Gastrocnemius medialis (tissue), 4 donors: Measurements from ENCODE around the gene SLC35E2B. TPM values are rescaled to one million over a fixed set of nuclear protein-coding genes. Genes with fewer than 3 reads are reported as not detected.
A peak's percentile ranks its signal among the peaks of the same experiment; 100 is the strongest.
"Not testable (repeated sequence)": the region's sequence is repeated elsewhere in the genome, so short reads cannot be mapped to it uniquely, and the experiment has no call there.

Source experiments
- ATAC-seq, 2 donors: fragments of 150-250 bp; one replicate each; pipeline ENCODE4 v1.9.1; 2016
- DNase-seq, 2 donors: peaks; one replicate each; pipeline ENCODE4 v3.0.0-alpha.2; 2019
- H3K27ac ChIP-seq, 4 donors: fragments of 200-600 bp; sonication (generic); 1 replicate in 1 of 4; 2 replicates in 3 of 4; pipeline ENCODE4 v1.5.1; 2016 to 2018; ENCODE audit warnings: mild to moderate bottlenecking in 2 of 4, moderate library complexity in 1 of 4
- H3K27me3 ChIP-seq, 3 donors: fragments of 200-600 bp; sonication (generic) in 2 of 3; 1 replicate in 1 of 3; 2 replicates in 2 of 3; pipeline versions ENCODE4 v1.5.1 to v1.6.0; 2016 to 2019; ENCODE audit warnings: mild to moderate bottlenecking in 1 of 3, moderate library complexity in 1 of 3
- H3K36me3 ChIP-seq, 2 donors: fragments of 200-600 bp; sonication (generic) in 1 of 2; one replicate each; pipeline ENCODE4 v1.5.1; 2017 to 2018
- H3K4me1 ChIP-seq, 2 donors: fragments of 200-600 bp; sonication (generic) in 1 of 2; one replicate each; pipeline ENCODE4 v1.5.1; 2016 to 2017; ENCODE audit warnings: mild to moderate bottlenecking in 2 of 2
- H3K4me3 ChIP-seq, 4 donors: fragments of 200-600 bp; sonication (generic) in 3 of 4; 1 replicate in 1 of 4; 2 replicates in 3 of 4; pipeline ENCODE4 v1.5.1; 2016 to 2019; ENCODE audit warnings: mild to moderate bottlenecking in 2 of 4
- H3K9me3 ChIP-seq, 3 donors: fragments of 200-600 bp; sonication (generic) in 2 of 3; 1 replicate in 1 of 3; 2 replicates in 2 of 3; pipeline ENCODE4 v1.5.1; 2016 to 2019
- POLR2A ChIP-seq, 2 donors: fragments of 450-650 bp; IDR thresholded peaks; one replicate each; pipeline ENCODE4 v1.6.1; 2017; ENCODE audit warnings: antibody characterized with exemption in 2 of 2, mild to moderate bottlenecking in 2 of 2, moderate library complexity in 2 of 2
- in situ Hi-C, 4 donors: fragments of 200-750 bp; cut with MboI; loops; one replicate each; pipeline versions ENCODE4 v1.15.0 to v1.8.0; 2017; ENCODE audit warnings: low sequenced_read_pairs in 4 of 4
- intact Hi-C: fragments of 100-400 bp; cut with DNase I; formaldehyde crosslinking; loops from one replicate; pipeline ENCODE4 v1.15.1; 2023; ENCODE audit warnings: low total_unique reads
- total RNA-seq, 4 donors: library from RNA; depleted of rRNA; stranded (reverse); fragments of >200 nt; gene quantifications; one replicate each; pipeline versions ENCODE4 v1.1.0 to v1.2.3, GENCODE V29; 2016
- TF ChIP-seq, protein P1 (sequence below), 5 experiments: fragments of 450-650 bp in 3 of 5; fragments of 200-600 bp in 2 of 5; sonication (generic) in 2 of 5; IDR thresholded peaks in 4 of 5; conservative IDR thresholded peaks in 1 of 5; 1 replicate in 4 of 5; 2 replicates in 1 of 5; pipeline ENCODE4 v1.5.1; 2016 to 2019; ENCODE audit warnings: antibody characterized with exemption in 5 of 5, mild to moderate bottlenecking in 3 of 5, moderate library complexity in 3 of 5

The SLC35E2B gene
- total RNA-seq, 4 donors from 2014 or later: 13.5 to 21.8 (median 15.2) TPM

DNA sequence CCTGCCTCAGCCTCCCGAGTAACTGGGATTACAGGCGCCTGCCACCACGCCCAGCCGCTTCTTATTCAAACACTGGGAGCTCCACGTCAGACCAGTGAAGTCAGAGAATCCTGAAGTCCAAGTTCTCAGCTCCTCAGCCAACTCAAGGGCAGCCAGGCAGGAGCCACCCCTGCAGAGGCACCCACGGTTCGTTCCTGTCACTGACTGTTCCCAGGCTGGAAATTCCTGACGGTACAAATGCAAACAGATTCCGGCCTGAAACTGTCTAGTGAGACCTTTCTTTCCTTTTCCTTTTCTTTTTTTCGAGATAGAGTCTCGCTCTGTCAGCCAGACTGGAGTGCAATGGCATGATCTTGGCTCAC lies 11.7 kb downstream of the SLC35E2B start:
- Histone ChIP-seq H3K4me1 (peaks cover 0 to 7% of the 10 kb centered on the region in 2 donors), H3K27me3 (no peaks in the 10 kb centered on the region), H3K27ac (no peak overlapping the region), H3K4me3 (no peak overlapping the region), H3K36me3 (no peaks in the 10 kb centered on the region), H3K9me3 (no peaks in the 10 kb centered on the region)
- ATAC-seq (no peak), DNase-seq (no peak)
- in situ Hi-C loops (no loop called here), intact Hi-C loops (no loop called here)
- TF ChIP-seq, protein P1, sequence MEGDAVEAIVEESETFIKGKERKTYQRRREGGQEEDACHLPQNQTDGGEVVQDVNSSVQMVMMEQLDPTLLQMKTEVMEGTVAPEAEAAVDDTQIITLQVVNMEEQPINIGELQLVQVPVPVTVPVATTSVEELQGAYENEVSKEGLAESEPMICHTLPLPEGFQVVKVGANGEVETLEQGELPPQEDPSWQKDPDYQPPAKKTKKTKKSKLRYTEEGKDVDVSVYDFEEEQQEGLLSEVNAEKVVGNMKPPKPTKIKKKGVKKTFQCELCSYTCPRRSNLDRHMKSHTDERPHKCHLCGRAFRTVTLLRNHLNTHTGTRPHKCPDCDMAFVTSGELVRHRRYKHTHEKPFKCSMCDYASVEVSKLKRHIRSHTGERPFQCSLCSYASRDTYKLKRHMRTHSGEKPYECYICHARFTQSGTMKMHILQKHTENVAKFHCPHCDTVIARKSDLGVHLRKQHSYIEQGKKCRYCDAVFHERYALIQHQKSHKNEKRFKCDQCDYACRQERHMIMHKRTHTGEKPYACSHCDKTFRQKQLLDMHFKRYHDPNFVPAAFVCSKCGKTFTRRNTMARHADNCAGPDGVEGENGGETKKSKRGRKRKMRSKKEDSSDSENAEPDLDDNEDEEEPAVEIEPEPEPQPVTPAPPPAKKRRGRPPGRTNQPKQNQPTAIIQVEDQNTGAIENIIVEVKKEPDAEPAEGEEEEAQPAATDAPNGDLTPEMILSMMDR (IDR thresholded peaks at IDR 0.05 in 4 of 5, conservative IDR thresholded peaks at IDR 0.05 in 1 of 5): no peak
- no peak for TF ChIP-seq POLR2A (IDR thresholded peaks at IDR 0.05)

DNA sequence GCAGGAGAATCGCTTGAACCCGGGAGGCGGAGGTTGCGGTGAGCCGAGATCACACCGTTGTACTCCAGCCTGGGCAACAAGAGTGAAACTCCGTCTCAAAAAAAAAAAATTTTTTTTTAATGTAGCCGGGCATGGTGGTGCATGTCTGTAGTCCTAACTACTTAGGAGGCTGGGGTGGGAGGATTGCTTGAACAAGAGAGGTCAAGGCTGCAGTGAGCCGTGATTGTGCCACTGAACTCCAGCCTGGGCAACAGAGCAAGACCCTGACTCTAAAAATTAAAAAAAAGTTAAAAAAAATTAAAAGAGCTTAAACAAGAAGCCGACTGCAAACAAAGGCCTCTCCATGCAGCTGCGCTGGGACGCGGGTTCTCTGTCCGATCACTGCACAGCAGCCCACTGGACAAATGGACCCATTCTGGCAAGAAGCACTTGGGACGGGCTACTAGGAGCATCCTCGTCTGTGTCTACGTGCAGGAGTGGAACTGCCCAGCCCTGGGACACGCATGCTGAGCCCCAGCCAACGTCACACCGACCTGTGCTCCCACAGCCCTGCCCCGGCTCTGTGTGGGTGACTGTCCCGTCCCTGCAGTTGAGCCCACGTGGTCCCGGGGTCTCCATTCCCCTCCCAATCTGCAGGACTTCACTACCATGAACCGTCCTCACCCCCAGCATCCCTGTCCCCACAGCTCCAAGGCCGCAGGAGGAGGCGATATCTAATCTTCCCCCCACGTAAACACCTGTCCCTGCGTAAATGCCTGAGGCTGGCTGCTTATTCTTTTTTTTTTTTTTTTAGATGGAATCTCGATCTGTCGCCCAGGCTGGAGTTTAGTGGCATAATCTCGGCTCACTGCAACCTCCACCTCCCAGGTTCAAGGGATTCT lies 12.3 kb downstream of the SLC35E2B start:
- Histone ChIP-seq H3K4me3 (no peak overlapping the region), H3K27ac (no peak overlapping the region), H3K9me3 (no peaks in the 10 kb centered on the region), H3K4me1 (peaks cover 0 to 7% of the 10 kb centered on the region in 2 donors), H3K27me3 (no peaks in the 10 kb centered on the region), H3K36me3 (no peaks in the 10 kb centered on the region)
- no peak for DNase-seq
- intact Hi-C loops: no loop called here
- TF ChIP-seq, protein P1 (IDR thresholded peaks at IDR 0.05 in 4 of 5, conservative IDR thresholded peaks at IDR 0.05 in 1 of 5): no peak
- no peak for TF ChIP-seq POLR2A (IDR thresholded peaks at IDR 0.05)
- no peak for ATAC-seq
- in situ Hi-C loops: no loop called here

DNA sequence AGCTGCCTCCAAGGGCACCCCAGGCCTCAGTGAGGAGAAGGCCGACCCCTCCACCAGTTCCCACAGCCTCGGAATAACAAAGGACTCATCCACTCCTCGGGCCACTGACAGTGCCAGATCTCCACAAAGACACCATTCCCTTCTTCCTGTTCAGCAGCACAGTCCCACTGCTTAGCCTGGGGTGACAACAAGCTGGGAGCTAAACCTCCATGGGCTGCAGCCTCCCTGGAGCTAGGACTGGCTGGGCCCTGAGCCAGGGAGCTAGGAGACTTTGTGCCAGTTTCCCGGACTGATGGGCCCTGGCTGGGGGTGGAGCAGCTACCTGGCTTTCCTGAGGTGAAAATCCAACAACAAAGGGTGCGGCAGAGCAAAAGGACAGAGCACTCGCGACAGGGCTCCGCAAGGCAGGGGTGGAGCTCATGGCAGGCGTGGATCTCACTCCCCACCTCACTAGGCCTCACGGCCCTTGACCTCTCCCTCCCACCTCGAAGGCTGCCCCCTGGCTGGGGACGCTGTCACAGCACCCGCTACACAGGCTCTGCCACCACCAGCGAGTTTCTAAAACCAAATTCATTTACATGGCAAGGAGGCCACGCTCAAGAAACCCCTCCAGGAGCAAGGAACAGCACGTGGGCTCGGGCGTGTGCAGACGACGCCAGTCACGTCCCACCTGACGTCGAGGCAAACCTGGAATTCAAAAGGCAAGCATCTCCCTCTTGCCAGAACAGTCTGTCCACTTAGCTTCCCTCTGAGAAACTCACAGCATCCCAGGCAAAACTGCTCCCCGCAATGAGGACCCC lies 13.8 kb downstream of the SLC35E2B start:
- intact Hi-C loops (no loop called here), in situ Hi-C loops (no loop called here)
- no peak for ATAC-seq
- no peaks in the 10 kb centered on the region for H3K9me3 ChIP-seq
- H3K36me3 ChIP-seq: peaks cover 0 to 7% of the 10 kb centered on the region in 2 donors
- TF ChIP-seq, protein P1 (IDR thresholded peaks at IDR 0.05 in 4 of 5, conservative IDR thresholded peaks at IDR 0.05 in 1 of 5): no peak
- TF ChIP-seq POLR2A (IDR thresholded peaks at IDR 0.05): no peak
- DNase-seq: no peak
- H3K27me3 ChIP-seq: no peaks in the 10 kb centered on the region
- H3K4me1 ChIP-seq: peaks cover 0 to 7% of the 10 kb centered on the region in 2 donors
- no peak overlapping the region for H3K27ac ChIP-seq
- H3K4me3 ChIP-seq: no peak overlapping the region

DNA sequence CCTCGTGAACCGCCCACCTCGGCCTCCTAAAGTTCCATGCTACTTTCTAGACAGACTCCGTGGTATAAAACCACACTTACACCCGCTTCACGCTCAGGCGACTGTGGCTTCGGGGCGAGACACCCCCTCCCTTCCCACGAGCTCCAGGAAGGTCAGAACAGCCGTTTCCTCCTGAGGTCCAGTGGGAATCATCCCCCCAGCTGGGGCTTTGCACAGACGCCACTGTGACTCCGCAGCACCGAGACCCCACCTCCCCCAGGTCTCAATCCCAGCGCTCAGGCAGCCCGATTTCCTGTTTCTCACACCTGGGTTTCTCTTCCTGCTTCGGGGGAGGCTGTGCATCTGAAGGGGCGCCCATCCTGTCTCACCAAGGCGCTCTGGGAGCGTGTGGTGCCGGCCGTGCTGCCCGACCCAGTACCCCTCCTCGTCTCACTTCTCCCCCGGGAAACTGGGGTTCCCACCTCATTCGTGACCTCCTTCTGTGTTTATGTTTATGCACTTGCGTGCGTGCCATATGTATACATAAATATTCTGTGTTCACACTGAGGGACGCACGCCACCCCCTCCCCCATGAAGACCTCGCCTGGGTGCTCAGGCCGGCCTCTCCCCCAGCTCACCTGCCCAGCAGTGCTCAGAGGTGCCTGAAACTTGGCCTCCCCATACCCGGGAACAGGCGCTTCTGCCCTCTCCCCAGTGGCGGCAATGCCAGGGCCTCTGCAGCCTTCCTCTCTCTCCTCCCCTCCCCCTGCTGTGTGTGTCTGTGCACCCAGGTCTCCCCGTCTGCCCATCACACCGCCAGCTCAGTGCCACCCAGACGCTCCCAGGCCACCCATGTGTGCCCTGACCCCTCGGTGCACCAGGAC lies 14.6 kb downstream of the SLC35E2B start:
- Histone ChIP-seq H3K4me1 (peaks cover 0 to 7% of the 10 kb centered on the region in 2 donors), H3K4me3 (no peak overlapping the region), H3K9me3 (no peaks in the 10 kb centered on the region), H3K36me3 (peaks cover 0 to 12% of the 10 kb centered on the region in 2 donors), H3K27ac (peak overlapping the region in 1 of 4 donors; percentile 41), H3K27me3 (no peaks in the 10 kb centered on the region)
- intact Hi-C loops: no loop called here
- DNase-seq (no peak), ATAC-seq (no peak)
- no peak for TF ChIP-seq POLR2A (IDR thresholded peaks at IDR 0.05)
- TF ChIP-seq, protein P1 (IDR thresholded peaks at IDR 0.05 in 4 of 5, conservative IDR thresholded peaks at IDR 0.05 in 1 of 5): no peak
- in situ Hi-C loops: no loop called here

DNA sequence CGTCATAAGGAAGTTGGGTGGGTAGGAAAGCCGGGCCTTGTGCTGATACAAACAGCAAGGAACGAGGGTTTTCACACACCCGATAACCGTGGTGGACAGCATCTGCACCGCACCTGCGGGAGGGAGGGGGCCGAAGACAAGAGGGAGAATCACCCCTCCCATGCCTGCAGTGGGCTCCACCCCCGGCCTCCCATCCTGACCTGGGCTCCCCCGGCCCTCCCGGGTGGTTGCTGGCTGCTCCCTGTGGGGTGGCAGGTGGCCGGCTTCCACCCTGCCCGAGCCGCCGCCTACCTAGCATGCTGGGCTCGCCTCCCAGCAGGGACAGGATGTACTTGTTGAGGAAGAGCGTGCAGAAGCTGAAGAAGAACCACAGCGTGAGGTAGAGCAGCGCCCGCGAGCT lies 16.5 kb downstream of the SLC35E2B start:
- H3K9me3 ChIP-seq, H3K27ac ChIP-seq, ATAC-seq, in situ Hi-C loops, H3K4me1 ChIP-seq, intact Hi-C loops, H3K4me3 ChIP-seq, DNase-seq, H3K27me3 ChIP-seq: not testable (repeated sequence)
- peaks cover 0 to 29% of the 10 kb centered on the region in 2 donors for H3K36me3 ChIP-seq

DNA sequence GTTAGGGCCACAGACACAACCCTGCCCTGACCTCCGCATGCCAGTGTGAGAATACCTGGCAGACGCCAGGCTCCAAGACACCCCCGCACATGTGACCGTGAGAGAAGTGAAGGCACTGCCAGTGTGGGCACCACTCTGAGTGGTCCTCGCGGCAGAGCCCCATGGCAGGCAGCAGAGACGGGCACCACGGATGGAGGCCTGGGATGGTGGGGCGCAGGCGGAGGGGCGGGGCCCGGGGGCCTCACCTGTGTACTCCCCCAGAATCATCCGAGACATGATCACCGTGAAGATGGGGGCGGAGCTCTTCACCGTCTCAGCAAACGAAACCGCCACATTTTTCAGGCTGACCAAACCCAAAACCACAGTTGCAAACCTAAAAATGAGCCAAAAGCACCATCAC lies 17.4 kb downstream of the SLC35E2B start:
- H3K9me3 ChIP-seq, in situ Hi-C loops, ATAC-seq, H3K27ac ChIP-seq, H3K4me3 ChIP-seq, DNase-seq, H3K4me1 ChIP-seq, intact Hi-C loops, H3K27me3 ChIP-seq: not testable (repeated sequence)
- H3K36me3 ChIP-seq: peaks cover 0 to 33% of the 10 kb centered on the region in 2 donors

DNA sequence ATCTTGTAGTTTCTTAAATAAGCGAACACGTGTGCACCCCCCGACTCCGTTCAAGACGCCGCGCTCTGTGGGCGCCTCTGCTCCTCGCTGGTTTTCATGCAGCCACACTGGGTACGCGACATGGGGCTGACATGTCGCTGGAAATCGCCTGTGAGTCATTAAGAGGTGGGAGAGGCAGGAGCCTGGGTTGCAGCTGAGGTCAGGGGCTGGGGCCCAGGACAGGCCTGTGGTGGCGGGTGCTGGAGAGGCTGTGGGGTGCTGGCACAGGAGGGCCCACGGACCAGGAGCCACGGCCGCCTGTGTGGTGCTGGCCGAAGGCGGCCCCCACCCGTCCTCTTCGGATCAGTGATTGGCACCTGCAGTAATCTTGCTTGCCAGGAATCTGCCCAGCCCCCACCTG lies 17.8 kb downstream of the SLC35E2B start:
- in situ Hi-C loops, H3K27me3 ChIP-seq, H3K4me3 ChIP-seq, intact Hi-C loops, DNase-seq, ATAC-seq, H3K4me1 ChIP-seq, H3K27ac ChIP-seq, H3K9me3 ChIP-seq: not testable (repeated sequence)
- peaks cover 0 to 38% of the 10 kb centered on the region in 2 donors for H3K36me3 ChIP-seq
